Ishikawa (cell line): ENCODE data around the gene TREML4.

Source experiments
- CEBPB ChIP-seq: IDR thresholded peaks from 2 replicates; pipeline ENCODE4 v1.6.1; 2012
- EGR1 ChIP-seq: IDR thresholded peaks from 2 replicates; pipeline ENCODE4 v1.6.1; 2012
- RAD21 ChIP-seq: IDR thresholded peaks from 2 replicates; pipeline ENCODE4 v1.6.1; 2012; ENCODE audit warnings: low read depth
- TAF1 ChIP-seq: IDR thresholded peaks from 2 replicates; pipeline ENCODE4 v1.6.1; 2012; ENCODE audit warnings: low read depth, mild to moderate bottlenecking
- YY1 ChIP-seq: IDR thresholded peaks from 2 replicates; pipeline ENCODE4 v1.6.1; 2012; ENCODE audit warnings: low read depth
- TF ChIP-seq, protein P1 (sequence below): IDR thresholded peaks from 2 replicates; pipeline ENCODE4 v1.6.1; 2012; ENCODE audit warnings: low read depth, mild to moderate bottlenecking

DNA sequence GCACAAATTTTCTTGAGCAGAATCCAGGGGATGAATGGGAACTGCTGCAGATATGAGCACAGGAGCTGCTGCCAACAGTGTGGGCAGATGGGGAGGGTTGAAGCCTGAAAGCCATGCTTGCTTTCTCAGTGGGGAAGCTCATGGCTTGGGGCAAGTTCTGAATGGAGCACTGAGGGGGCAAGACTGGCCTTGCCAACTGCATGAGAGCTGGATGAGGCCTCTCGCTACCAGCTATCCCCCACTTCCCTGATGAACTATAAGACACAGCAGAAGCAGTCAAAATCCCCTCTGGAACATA lies 30.0 kb downstream of the TREML4 start:
- TF ChIP-seq TAF1 (no peak), YY1 (no peak), CEBPB (no peak), RAD21 (no peak), EGR1 (no peak)
- TF ChIP-seq, protein P1, sequence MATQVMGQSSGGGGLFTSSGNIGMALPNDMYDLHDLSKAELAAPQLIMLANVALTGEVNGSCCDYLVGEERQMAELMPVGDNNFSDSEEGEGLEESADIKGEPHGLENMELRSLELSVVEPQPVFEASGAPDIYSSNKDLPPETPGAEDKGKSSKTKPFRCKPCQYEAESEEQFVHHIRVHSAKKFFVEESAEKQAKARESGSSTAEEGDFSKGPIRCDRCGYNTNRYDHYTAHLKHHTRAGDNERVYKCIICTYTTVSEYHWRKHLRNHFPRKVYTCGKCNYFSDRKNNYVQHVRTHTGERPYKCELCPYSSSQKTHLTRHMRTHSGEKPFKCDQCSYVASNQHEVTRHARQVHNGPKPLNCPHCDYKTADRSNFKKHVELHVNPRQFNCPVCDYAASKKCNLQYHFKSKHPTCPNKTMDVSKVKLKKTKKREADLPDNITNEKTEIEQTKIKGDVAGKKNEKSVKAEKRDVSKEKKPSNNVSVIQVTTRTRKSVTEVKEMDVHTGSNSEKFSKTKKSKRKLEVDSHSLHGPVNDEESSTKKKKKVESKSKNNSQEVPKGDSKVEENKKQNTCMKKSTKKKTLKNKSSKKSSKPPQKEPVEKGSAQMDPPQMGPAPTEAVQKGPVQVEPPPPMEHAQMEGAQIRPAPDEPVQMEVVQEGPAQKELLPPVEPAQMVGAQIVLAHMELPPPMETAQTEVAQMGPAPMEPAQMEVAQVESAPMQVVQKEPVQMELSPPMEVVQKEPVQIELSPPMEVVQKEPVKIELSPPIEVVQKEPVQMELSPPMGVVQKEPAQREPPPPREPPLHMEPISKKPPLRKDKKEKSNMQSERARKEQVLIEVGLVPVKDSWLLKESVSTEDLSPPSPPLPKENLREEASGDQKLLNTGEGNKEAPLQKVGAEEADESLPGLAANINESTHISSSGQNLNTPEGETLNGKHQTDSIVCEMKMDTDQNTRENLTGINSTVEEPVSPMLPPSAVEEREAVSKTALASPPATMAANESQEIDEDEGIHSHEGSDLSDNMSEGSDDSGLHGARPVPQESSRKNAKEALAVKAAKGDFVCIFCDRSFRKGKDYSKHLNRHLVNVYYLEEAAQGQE: no peak
